Endothelial cell of umbilical vein (primary cell): Measurements from ENCODE around the gene CYFIP1. TPM values are rescaled to one million over a fixed set of nuclear protein-coding genes. Genes with fewer than 3 reads are reported as not detected.

ENCODE experiments used
- BruUV-seq: library from RNA; stranded (reverse); fragments of 400-500 nt; replicated peaks from 2 replicates; lab custom pipeline; 2021; lab: Mats Ljungman, UMichigan
- CTCF ChIA-PET: fragments of 300-600, 350-600 bp; sonication (Branson Sonifier 250); formaldehyde crosslinking; loops from one replicate; lab custom pipeline; 2021; ENCODE audit warnings: antibody characterized with exemption, inconsistent platforms; lab: Charles Lee
- POLR2A ChIA-PET: fragments of 300-600, 350-600 bp; sonication (Branson Sonifier 250); formaldehyde crosslinking; loops from one replicate; lab custom pipeline; 2021; ENCODE audit warnings: antibody characterized with exemption, inconsistent platforms; lab: Charles Lee
- DNase-seq: peaks from one replicate; pipeline ENCODE4 v3.0.0-alpha.2; 2011; ENCODE audit warnings: low read depth, low spot score
- FAIRE-seq: peaks from 2 replicates; lab custom pipeline; 2011; peaks lifted over from hg19 to GRCh38; lab: Jason Lieb, UNC
- H2AFZ ChIP-seq: 2 replicates; pipeline ENCODE4 v1.6.0; 2012; ENCODE audit warnings: low read depth, low read length, control low read depth, inconsistent platforms
- H3K27ac ChIP-seq: 2 replicates; pipeline ENCODE4 v1.5.1; 2011; ENCODE audit warnings: low read depth, mild to moderate bottlenecking, control low read depth, low read length, moderate library complexity; ENCODE audit not compliant: insufficient read depth
- H3K27me3 ChIP-seq, 2 experiments: 2 replicates each; pipeline versions ENCODE4 v1.6.0 to v1.6.1; 2011; ENCODE audit warnings: low read length in 2 of 2, mixed read lengths in 1 of 2; ENCODE audit not compliant: control insufficient read depth in 2 of 2, insufficient read depth in 2 of 2
- H3K36me3 ChIP-seq, 2 experiments: 2 replicates in 1 of 2; 3 replicates in 1 of 2; pipeline ENCODE4 v1.5.1; 2011; ENCODE audit warnings: low read length in 2 of 2, mild to moderate bottlenecking in 1 of 2, moderate library complexity in 1 of 2; ENCODE audit not compliant: control insufficient read depth in 2 of 2, insufficient read depth in 2 of 2; ENCODE audit errors: extremely low read depth in 1 of 2
- H3K4me1 ChIP-seq: 3 replicates; pipeline ENCODE4 v1.5.1; 2011; ENCODE audit warnings: mild to moderate bottlenecking, low read length; ENCODE audit not compliant: control insufficient read depth, insufficient read depth; ENCODE audit errors: extremely low read depth
- H3K4me2 ChIP-seq: 2 replicates; pipeline ENCODE4 v1.6.1; 2011; ENCODE audit warnings: low read length, control low read depth, mixed read lengths; ENCODE audit not compliant: insufficient read depth
- H3K4me3 ChIP-seq, 3 experiments: fragments of 200-600 bp in 1 of 3; sonication (generic), shearing (Covaris generic) in 1 of 3; replicated peaks in 1 of 3; 2 replicates each; pipeline ENCODE4 v1.5.1; 2011 to 2016; ENCODE audit warnings: control low read depth in 3 of 3, low read length in 3 of 3, mild to moderate bottlenecking in 2 of 3, inconsistent platforms in 1 of 3, low read depth in 1 of 3, moderate library complexity in 1 of 3; ENCODE audit not compliant: insufficient read depth in 1 of 3
- H3K79me2 ChIP-seq: 2 replicates; pipeline ENCODE4 v1.6.0; 2012; ENCODE audit warnings: low read length, inconsistent platforms; ENCODE audit not compliant: control insufficient read depth, insufficient read depth
- H3K9ac ChIP-seq: replicated peaks from 2 replicates; pipeline ENCODE3; 2011; ENCODE audit warnings: low read length, control low read depth; ENCODE audit not compliant: insufficient read depth; ENCODE audit errors: extremely low read depth
- H3K9me1 ChIP-seq: replicated peaks from 3 replicates; pipeline ENCODE4 v1.6.0; 2011; ENCODE audit warnings: mild to moderate bottlenecking, low read length; ENCODE audit not compliant: control insufficient read depth, insufficient read depth; ENCODE audit errors: extremely low read depth
- H3K9me3 ChIP-seq: replicated peaks from 2 replicates; pipeline ENCODE4 v1.5.1; 2012; ENCODE audit warnings: low read length, inconsistent platforms; ENCODE audit not compliant: control insufficient read depth, insufficient read depth
- H4K20me1 ChIP-seq: replicated peaks from 2 replicates; pipeline ENCODE3; 2011; ENCODE audit warnings: mild to moderate bottlenecking, low read length; ENCODE audit not compliant: control insufficient read depth, insufficient read depth; ENCODE audit errors: extremely low read depth
- CTCF ChIP-seq, 2 donors: IDR thresholded peaks; 1 replicate in 1 of 2; 2 replicates in 1 of 2; pipeline ENCODE4 v1.5.1; 2011; ENCODE audit warnings: low read length in 2 of 2, mild to moderate bottlenecking in 2 of 2, moderate library complexity in 2 of 2, control low read depth in 1 of 2, inconsistent platforms in 1 of 2, low read depth in 1 of 2; ENCODE audit not compliant: insufficient read depth in 1 of 2; ENCODE audit errors: extremely low read depth in 1 of 2
- EZH2 ChIP-seq: IDR thresholded peaks from 2 replicates; pipeline ENCODE4 v1.6.1; 2012; ENCODE audit warnings: borderline replicate concordance, low read depth, mild to moderate bottlenecking, moderate library complexity, low read length, inconsistent platforms; ENCODE audit not compliant: severe bottlenecking
- FOS ChIP-seq: IDR thresholded peaks from 2 replicates; pipeline ENCODE4 v1.6.1; 2011; ENCODE audit warnings: mild to moderate bottlenecking, low read length, moderate library complexity, borderline replicate concordance; ENCODE audit not compliant: insufficient read depth
- GATA2 ChIP-seq: IDR thresholded peaks from 2 replicates; pipeline ENCODE4 v1.7.0; 2011; ENCODE audit warnings: low read depth, mild to moderate bottlenecking, moderate library complexity, mixed read lengths, low read length; ENCODE audit not compliant: insufficient read length, insufficient read depth
- JUN ChIP-seq: IDR thresholded peaks from 2 replicates; pipeline ENCODE4 v1.6.1; 2011; ENCODE audit warnings: borderline replicate concordance, low read depth; ENCODE audit not compliant: insufficient read length, insufficient read depth
- MAX ChIP-seq: IDR thresholded peaks from 2 replicates; pipeline ENCODE4 v1.6.1; 2011; ENCODE audit not compliant: insufficient read depth, insufficient read length
- MYC ChIP-seq: IDR thresholded peaks from one replicate; pipeline ENCODE4 v1.6.1; 2011; ENCODE audit warnings: mild to moderate bottlenecking, low read depth, low read length
- POLR2A ChIP-seq: IDR thresholded peaks from 2 replicates; pipeline ENCODE4 v1.6.1; 2012; ENCODE audit warnings: low read depth, mild to moderate bottlenecking, control low read depth, low read length
- POLR2AphosphoS5 ChIP-seq: IDR thresholded peaks from 2 replicates; pipeline ENCODE4 v1.6.1; 2012; ENCODE audit warnings: low read depth, mild to moderate bottlenecking, control low read depth, low read length, moderate library complexity; ENCODE audit not compliant: insufficient read depth
- dilution Hi-C: fragments of 300-500 bp; cut with MboI; formaldehyde crosslinking; loops from one replicate; pipeline ENCODE4 v1.15.0; 2019; ENCODE audit warnings: low sequenced_read_pairs; ENCODE audit not compliant: extremely low pct_ligation_motif_present
- intact Hi-C: fragments of 100-400 bp; cut with micrococcal nuclease; formaldehyde crosslinking; loops from one replicate; pipeline ENCODE4 v1.10.0; 2022
- polyA plus RNA-seq, 4 experiments: library from polyadenylated mRNA; depleted of rRNA in 3 of 4; stranded (reverse) in 3 of 4; unstranded in 1 of 4; fragments of >200 nt; gene quantifications; 2 replicates each; pipeline versions ENCODE4 v1.2.1 to v1.2.3, GENCODE V29; 2011 to 2012; ENCODE audit warnings: missing spikeins in 1 of 4
- total RNA-seq: library from RNA; stranded (reverse); gene quantifications from 2 replicates; pipeline ENCODE4 v1.2.3, GENCODE V29; 2021

Gene CYFIP1
- total and polyA plus RNA-seq, 2 donors (not counting 3 experiments of a cell fraction or from before 2014, with no cell fraction given) = 81.4 to 158 TPM

GRCh38 chr15:22949074-22949547, 31.1 kb downstream of the CYFIP1 start:
- dilution Hi-C loops = no loop called here

GRCh38 chr15:22948056-22948455, 32.1 kb downstream of the CYFIP1 start:
- peaks cover 21% of the 10 kb centered on the region for H3K4me1 ChIP-seq
- TF ChIP-seq MYC (no peak), POLR2A (no peak), EZH2 (no peak), CTCF (IDR thresholded peaks at IDR 0.05; ENCODE audit: extremely low read depth in 1 of 2, insufficient read depth in 1 of 2, low read depth in 1 of 2, low read length in 2 of 2) (no peak), FOS (no peak), JUN (no peak), POLR2AphosphoS5 (no peak), GATA2 (no peak), MAX (no peak)
- H3K27ac ChIP-seq = no peak overlapping the region
- FAIRE-seq (no peak), DNase-seq (no peak)
- peaks cover 8 to 11% of the 10 kb centered on the region in 2 experiments for H3K36me3 ChIP-seq
- no peaks in the 10 kb centered on the region for H3K27me3 ChIP-seq
- H3K9me3 ChIP-seq = no peaks in the 10 kb centered on the region
- no peak overlapping the region for H2AFZ ChIP-seq
- dilution Hi-C loops (no loop called here), intact Hi-C loops (loop anchor here (2.0 kb wide), 1 partner anchor 13 kb away; no protein-coding TSS in a partner anchor)
- H3K4me2 ChIP-seq = no peak overlapping the region
- no peak overlapping the region for H3K4me3 ChIP-seq
- no peaks in the 10 kb centered on the region for H4K20me1 ChIP-seq
- H3K79me2 ChIP-seq = peaks cover 44% of the 10 kb centered on the region
- ChIA-PET CTCF (interaction anchor here (1.4 kb wide), 1 partner anchor 14 kb away, joined by 4 read pairs; no protein-coding TSS in a partner anchor), POLR2A (no interaction called here)
- no peaks in the 10 kb centered on the region for H3K9me1 ChIP-seq
- H3K9ac ChIP-seq = no peak overlapping the region
- BruUV-seq = no TSS peak

More at GRCh38 chr15:22949074-22949547, 31.1 kb downstream of the CYFIP1 start:
- Histone ChIP-seq H3K27me3 (no peaks in the 10 kb centered on the region), H3K9me1 (no peaks in the 10 kb centered on the region), H2AFZ (peak overlapping the region; percentile 5), H3K9ac (no peak overlapping the region), H3K36me3 (peaks cover 5 to 6% of the 10 kb centered on the region in 2 experiments), H3K79me2 (peaks cover 53% of the 10 kb centered on the region), H4K20me1 (no peaks in the 10 kb centered on the region), H3K4me1 (peaks cover 21% of the 10 kb centered on the region), H3K27ac (peak overlapping the region; percentile 2), H3K9me3 (no peaks in the 10 kb centered on the region), H3K4me2 (peak overlapping the region; percentile 19), H3K4me3 (no peak overlapping the region)
- peak; percentile 78 for DNase-seq
- BruUV-seq = no TSS peak
- CTCF ChIA-PET = interaction anchor here (1.2 to 2.3 kb wide), 3 partner anchors 11 to 16 kb away, joined by 4 to 5 read pairs (median 4); no protein-coding TSS in a partner anchor
- FAIRE-seq = no peak
- POLR2A ChIA-PET = no interaction called here
- TF ChIP-seq FOS (no peak), MAX (peak; percentile 71), MYC (peak; percentile 57)
- intact Hi-C loops = loop anchor here (1.0 to 2.0 kb wide), 4 partner anchors 12 to 30 kb away; no protein-coding TSS in a partner anchor
